Left ventricle myocardium inferior (tissue), 1 donor: ENCODE measurements around the gene MUC6. TPM values are rescaled to one million over a fixed set of nuclear protein-coding genes. Genes with fewer than 3 reads are reported as not detected.

Source experiments
- DNase-seq: peaks from one replicate; pipeline ENCODE4 v3.0.0-alpha.2; 2020
- H3K27ac ChIP-seq: fragments of 200-600 bp; replicated peaks from 2 replicates; pipeline ENCODE4 v1.8.0; 2021
- H3K27me3 ChIP-seq: fragments of 200-600 bp; 2 replicates; pipeline ENCODE4 v1.8.0; 2021; ENCODE audit warnings: low read depth
- H3K36me3 ChIP-seq: fragments of 200-600 bp; 2 replicates; pipeline ENCODE4 v1.8.0; 2021
- H3K4me1 ChIP-seq: fragments of 200-600 bp; 2 replicates; pipeline ENCODE4 v1.8.0; 2021
- H3K4me3 ChIP-seq: fragments of 200-600 bp; 2 replicates; pipeline ENCODE4 v1.8.0; 2021; ENCODE audit warnings: mild to moderate bottlenecking, moderate library complexity
- H3K9me3 ChIP-seq: fragments of 200-600 bp; replicated peaks from 2 replicates; pipeline ENCODE4 v1.8.0; 2021
- CTCF ChIP-seq: fragments of 200-600 bp; IDR thresholded peaks from 2 replicates; pipeline ENCODE4 v1.8.0; 2021; ENCODE audit warnings: antibody characterized with exemption, mild to moderate bottlenecking, borderline replicate concordance
- intact Hi-C: fragments of 100-400 bp; cut with micrococcal nuclease; formaldehyde crosslinking; loops from one replicate; pipeline ENCODE4 v1.11.0; 2022
- total RNA-seq: library from RNA; stranded (reverse); fragmentation: NEBNext Ultra II Directional; extraction: Animal tissue kit (Norgen Biotek cat#: 25700); gene quantifications from one replicate; pipeline ENCODE4 v1.2.1, GENCODE V29; 2021
- donor health status: DM: no; HTN: yes; CAD: no; lungs with severe emphysema.

The MUC6 gene
- total RNA-seq, 1 donor from 2014 or later, result not detected

DNA sequence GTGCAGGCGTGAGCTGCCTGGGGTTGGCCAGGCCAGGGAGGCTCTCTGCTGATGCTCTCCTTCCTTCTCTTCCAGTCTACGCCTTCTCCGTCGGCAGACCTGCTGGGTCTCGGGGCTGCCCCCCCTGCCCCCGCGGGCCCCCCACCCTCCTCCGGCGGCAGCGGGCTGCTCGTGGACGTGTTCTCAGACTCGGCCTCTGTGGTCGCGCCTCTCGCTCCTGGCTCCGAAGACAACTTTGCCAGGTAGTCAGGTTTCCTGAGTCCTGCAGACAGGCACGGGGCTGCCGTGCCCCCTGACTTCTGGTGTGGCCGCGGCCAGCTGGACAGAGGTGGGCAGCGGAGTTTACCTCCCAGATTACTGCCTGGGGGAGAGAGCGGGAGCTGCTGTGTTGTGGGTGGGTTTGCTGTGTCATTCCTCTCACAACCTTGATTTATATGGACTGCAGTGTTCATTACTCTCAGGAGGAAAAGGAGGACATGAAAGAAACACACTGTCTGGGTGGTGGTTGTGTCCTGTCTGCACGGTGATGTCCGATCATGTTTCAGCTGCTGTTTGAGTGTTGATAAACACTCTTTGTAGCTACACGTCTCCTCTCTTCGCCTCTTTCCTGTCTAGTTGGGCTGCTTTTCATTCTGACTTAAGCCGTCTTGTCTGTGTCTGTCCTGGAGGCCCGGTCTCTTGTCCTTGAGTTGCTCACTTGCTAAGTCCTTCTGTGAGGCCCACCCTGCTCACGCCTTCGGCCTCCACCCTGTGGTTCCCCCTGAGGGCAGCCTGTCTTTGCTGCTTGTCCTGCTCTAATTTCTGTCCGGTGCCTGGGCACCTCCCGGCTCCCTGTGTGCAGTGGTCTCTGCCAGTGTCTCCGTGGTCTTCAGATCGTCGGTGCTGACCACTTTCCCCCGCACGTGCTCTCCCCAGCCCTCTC lies 35.9 kb downstream of the MUC6 start:
- TF ChIP-seq CTCF, result no peak
- H3K4me1 ChIP-seq, result peaks cover 7% of the 10 kb centered on the region
- no peaks in the 10 kb centered on the region for H3K27me3 ChIP-seq

DNA sequence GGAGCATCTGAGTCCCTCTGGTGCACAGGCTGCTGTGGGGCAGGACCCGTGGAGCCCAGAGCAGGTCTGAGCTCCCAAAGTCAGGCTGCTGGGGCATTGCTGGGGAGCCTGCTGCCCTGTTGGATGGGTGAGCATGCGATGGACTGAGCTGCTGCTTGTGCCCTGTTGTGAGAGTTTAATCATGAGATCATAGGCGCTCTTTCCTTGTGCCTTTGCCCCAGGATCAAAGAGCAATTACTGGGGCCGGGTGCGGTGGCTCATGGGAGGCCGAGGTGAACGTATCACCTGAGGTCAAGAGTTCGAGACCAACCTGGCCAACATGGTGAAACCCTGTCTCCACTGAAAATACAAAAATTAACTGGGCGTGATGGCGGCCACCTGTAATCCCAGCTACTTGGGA lies 37.5 kb downstream of the MUC6 start:
- no peaks in the 10 kb centered on the region for H3K9me3 ChIP-seq
- no peak overlapping the region for H3K27ac ChIP-seq
- no peak for DNase-seq
- peaks cover 11% of the 10 kb centered on the region for H3K4me1 ChIP-seq
- H3K4me3 ChIP-seq, result no peak overlapping the region
- no peaks in the 10 kb centered on the region for H3K27me3 ChIP-seq
- intact Hi-C loops, result no loop called here
- no peak for TF ChIP-seq CTCF
- peaks cover 75% of the 10 kb centered on the region for H3K36me3 ChIP-seq

More for the DNA sequence above, 35.9 kb downstream of the MUC6 start:
- no peak overlapping the region for H3K27ac ChIP-seq
- H3K36me3 ChIP-seq, result peaks cover 75% of the 10 kb centered on the region
- H3K4me3 ChIP-seq, result no peak overlapping the region
- no peaks in the 10 kb centered on the region for H3K9me3 ChIP-seq
- no peak for DNase-seq
- intact Hi-C loops, result no loop called here

- no peak for TF ChIP-seq CTCF
- H3K27ac ChIP-seq, result no peak overlapping the region
- DNase-seq, result no peak
- peaks cover 76% of the 10 kb centered on the region for H3K36me3 ChIP-seq
- no peak overlapping the region for H3K4me3 ChIP-seq
- no peaks in the 10 kb centered on the region for H3K9me3 ChIP-seq
- intact Hi-C loops, result no loop called here
- H3K4me1 ChIP-seq, result peaks cover 11% of the 10 kb centered on the region
- no peaks in the 10 kb centered on the region for H3K27me3 ChIP-seq
Measured at GRCh38 chr11:997907-998306, 38.6 kb downstream of the MUC6 start.

DNA sequence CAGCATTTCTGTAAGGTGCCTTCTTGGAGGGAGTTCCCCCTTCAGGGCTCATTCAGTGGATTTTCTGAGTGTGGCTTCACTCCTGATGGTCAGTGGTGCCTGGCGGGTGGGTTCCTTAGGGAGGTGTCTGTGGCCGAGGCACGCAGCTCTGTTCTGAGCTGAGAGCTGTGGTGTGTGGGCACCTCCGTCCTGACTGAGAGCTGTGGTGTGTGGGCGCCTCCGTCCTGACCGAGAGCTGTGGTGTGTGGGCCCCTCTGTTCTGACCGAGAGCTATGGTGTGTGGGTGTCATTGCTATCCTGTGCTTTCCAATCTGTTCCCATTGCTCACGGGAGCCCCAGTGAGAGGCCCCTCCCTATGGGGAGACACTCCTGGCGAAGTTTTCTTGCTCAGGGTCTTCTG lies 39.8 kb downstream of the MUC6 start:
- Histone ChIP-seq H3K36me3 (peaks cover 76% of the 10 kb centered on the region), H3K27ac (no peak overlapping the region), H3K9me3 (no peaks in the 10 kb centered on the region)

DNA sequence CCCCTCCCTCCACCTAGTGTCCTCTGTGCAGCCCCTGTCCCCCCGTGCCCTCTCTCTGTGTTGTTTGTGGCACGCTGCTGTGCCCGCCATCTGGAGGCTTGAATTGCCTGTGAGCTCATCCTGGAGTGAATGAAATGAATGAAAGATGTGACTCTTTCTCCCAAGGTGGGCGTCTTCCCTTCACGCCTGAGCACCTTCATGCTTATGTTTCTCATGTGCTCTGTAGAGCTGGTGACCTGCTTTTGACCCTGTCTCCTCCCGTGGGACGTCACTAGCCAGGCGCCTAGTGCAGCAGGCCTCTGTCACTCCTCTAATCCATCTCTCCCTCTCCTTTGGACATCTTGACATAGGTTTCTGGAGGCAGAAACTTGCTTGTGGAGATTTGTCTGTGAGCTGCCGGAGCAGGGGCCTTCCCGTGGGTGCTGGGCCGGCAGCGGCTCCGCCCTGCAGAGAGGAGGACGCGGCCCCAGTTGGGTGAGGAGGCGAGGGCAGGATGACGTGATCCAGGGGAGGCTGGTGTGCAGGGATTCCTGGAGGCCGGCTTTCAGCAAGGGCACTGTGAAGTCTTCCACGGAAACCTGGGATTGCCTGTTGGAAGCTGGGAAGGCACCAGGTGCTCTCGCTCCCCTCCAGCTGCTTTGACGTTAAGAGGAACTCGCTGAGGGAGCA lies 40.6 kb downstream of the MUC6 start:
- Histone ChIP-seq H3K27ac (peak overlapping the region; percentile 38), H3K36me3 (peaks cover 68% of the 10 kb centered on the region), H3K4me3 (no peak overlapping the region), H3K27me3 (no peaks in the 10 kb centered on the region), H3K4me1 (peaks cover 11% of the 10 kb centered on the region), H3K9me3 (no peaks in the 10 kb centered on the region)
- intact Hi-C loops, result no loop called here
- TF ChIP-seq CTCF, result no peak
- no peak for DNase-seq

More for the DNA sequence above, 39.8 kb downstream of the MUC6 start:
- Histone ChIP-seq H3K4me1 (peaks cover 11% of the 10 kb centered on the region), H3K27me3 (no peaks in the 10 kb centered on the region), H3K4me3 (no peak overlapping the region)
- intact Hi-C loops, result no loop called here
- no peak for DNase-seq
- TF ChIP-seq CTCF, result no peak
